HG03139 (cell line): ENCODE data around the gene PEF1.

Source experiments
- ATAC-seq: cut with Tn5 transposase; IDR thresholded peaks from one replicate; pipeline ENCODE4 v1.9.1; 2021; ENCODE audit not compliant: unreplicated experiment

Gene PEF1

GRCh38 chr1:31585736-31586365 is 58.8 kb downstream of the PEF1 start:
- no peak for ATAC-seq

GRCh38 chr1:31584869-31585735 is 59.6 kb downstream of the PEF1 start:
- no peak for ATAC-seq

GRCh38 chr1:31583995-31584868 is 60.4 kb downstream of the PEF1 start:
- ATAC-seq: no peak

- ATAC-seq: no peak
Measured at GRCh38 chr1:31583082-31583994, 61.3 kb downstream of the PEF1 start.

- ATAC-seq: no peak
Measured at GRCh38 chr1:31581821-31582810, 62.6 kb downstream of the PEF1 start.

GRCh38 chr1:31580891-31581603 is 63.6 kb downstream of the PEF1 start:
- ATAC-seq: no peak

- no peak for ATAC-seq
Measured at GRCh38 chr1:31580513-31580870, 64.2 kb downstream of the PEF1 start.
